BLaER1 treated with 17β-estradiol and CSF1 and Interleukin-3, amounts not matched to agents 10 nM and 100 nM (cell line): ENCODE results near the gene FBLN1.

Experiments
- H3K27ac ChIP-seq, 11 experiments: shearing (Covaris generic); formaldehyde crosslinking; 2 replicates each; pipeline ENCODE4 v1.8.1; 2022
- H3K27me3 ChIP-seq, 11 experiments: shearing (Covaris generic); formaldehyde crosslinking; 2 replicates each; pipeline ENCODE4 v1.8.1; 2022
- H3K36me3 ChIP-seq, 11 experiments: shearing (Covaris generic); formaldehyde crosslinking; 2 replicates each; pipeline ENCODE4 v1.8.1; 2022
- H3K4me1 ChIP-seq, 10 experiments: shearing (Covaris generic); formaldehyde crosslinking; 2 replicates each; pipeline ENCODE4 v1.8.1; 2022
- H3K4me2 ChIP-seq, 11 experiments: shearing (Covaris generic); formaldehyde crosslinking; 2 replicates each; pipeline ENCODE4 v1.8.1; 2022
- H3K4me3 ChIP-seq, 10 experiments: shearing (Covaris generic); formaldehyde crosslinking; 2 replicates each; pipeline ENCODE4 v1.8.1; 2022
- H3K9ac ChIP-seq, 11 experiments: shearing (Covaris generic); formaldehyde crosslinking; 2 replicates each; pipeline ENCODE4 v1.8.1; 2022
- H3K9me3 ChIP-seq, 11 experiments: shearing (Covaris generic); formaldehyde crosslinking; replicated peaks in 1 of 11; 2 replicates each; pipeline ENCODE4 v1.8.1; 2022
- H4K20me1 ChIP-seq, 11 experiments: shearing (Covaris generic); formaldehyde crosslinking; 2 replicates each; pipeline ENCODE4 v1.8.1; 2022
- Cebpa-rat ChIP-seq, 11 experiments: shearing (Covaris generic); IDR thresholded peaks; 2 replicates each; pipeline ENCODE4 v1.8.1; 2022

Gene FBLN1

DNA sequence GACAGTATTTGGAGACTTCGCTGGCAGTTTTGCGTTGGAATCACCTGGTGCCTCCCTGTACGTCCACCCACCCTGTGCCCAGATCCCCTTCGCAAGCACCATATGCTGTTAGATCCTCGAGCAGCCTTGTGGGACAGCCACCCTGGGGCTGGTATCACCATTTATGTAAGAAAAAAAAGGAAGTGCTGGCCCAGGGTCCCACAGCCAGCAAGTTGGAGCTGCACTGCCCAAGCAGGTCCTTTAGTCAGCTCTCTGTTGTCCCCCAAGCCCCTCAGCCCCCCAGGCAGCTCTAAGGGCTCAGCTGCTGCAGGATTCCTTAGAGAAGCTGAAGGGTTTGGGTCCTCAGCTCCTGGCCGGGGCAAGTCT lies 80.3 kb downstream of the FBLN1 start:
- Histone ChIP-seq H3K27me3 (peaks cover 0 to 26% (median 12%) of the 10 kb centered on the region in 11 experiments; a peak in 12 of 22 replicates), H3K9me3 (no peaks in the 10 kb centered on the region), H3K9ac (no peak overlapping the region), H4K20me1 (peaks cover 0 to 25% (median 3%) of the 10 kb centered on the region in 11 experiments; a peak in 9 of 22 replicates), H3K4me3 (no peak overlapping the region), H3K27ac (no peak overlapping the region), H3K4me1 (peaks cover 36 to 86% (median 67%) of the 10 kb centered on the region in 10 experiments), H3K36me3 (no peaks in the 10 kb centered on the region), H3K4me2 (peak overlapping the region in 10 of 11 experiments; percentile 27 to 71 (median 55); a peak in 17 of 22 replicates)
- no peak for TF ChIP-seq Cebpa-rat (IDR thresholded peaks at IDR 0.05)

DNA sequence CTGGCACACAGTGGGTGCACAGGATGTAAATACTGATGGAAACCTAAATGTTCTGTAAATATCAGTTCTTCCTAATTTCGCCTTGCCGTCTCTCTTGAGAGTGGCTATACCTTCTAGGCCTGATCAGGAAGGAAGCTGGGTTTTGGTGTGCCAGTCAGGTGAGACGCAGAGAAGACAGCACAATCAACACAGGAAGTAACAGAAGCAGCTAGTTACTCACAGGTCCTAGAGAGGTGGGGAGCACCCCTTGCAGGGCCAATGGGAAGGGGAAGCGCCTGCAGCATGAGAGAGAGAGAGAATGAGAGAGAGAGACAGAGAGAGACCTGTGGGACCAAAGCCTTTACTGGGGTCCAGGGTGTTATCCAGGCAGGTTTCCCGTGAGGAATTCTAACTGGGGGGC lies 80.8 kb downstream of the FBLN1 start:
- H4K20me1 ChIP-seq, result peaks cover 0 to 25% (median 3%) of the 10 kb centered on the region in 11 experiments; a peak in 8 of 22 replicates
- H3K9me3 ChIP-seq, result no peaks in the 10 kb centered on the region
- H3K27me3 ChIP-seq, result peaks cover 0 to 26% (median 12%) of the 10 kb centered on the region in 11 experiments; a peak in 12 of 22 replicates
- H3K4me1 ChIP-seq, result peaks cover 42 to 85% (median 67%) of the 10 kb centered on the region in 10 experiments
- H3K27ac ChIP-seq, result no peak overlapping the region
- no peaks in the 10 kb centered on the region for H3K36me3 ChIP-seq
- no peak for TF ChIP-seq Cebpa-rat (IDR thresholded peaks at IDR 0.05)
- no peak overlapping the region for H3K9ac ChIP-seq
- H3K4me3 ChIP-seq, result no peak overlapping the region
- H3K4me2 ChIP-seq, result peak overlapping the region; percentile 27 to 71 (median 54); a peak in 21 of 22 replicates

GRCh38 chr22:45584121-45584570 lies 81.5 kb downstream of the FBLN1 start:
- no peaks in the 10 kb centered on the region for H3K36me3 ChIP-seq
- peaks cover 0 to 26% (median 12%) of the 10 kb centered on the region in 11 experiments; a peak in 12 of 22 replicates for H3K27me3 ChIP-seq
- H3K4me2 ChIP-seq, result peak overlapping the region; percentile 27 to 71 (median 54); a peak in 21 of 22 replicates
- H3K9ac ChIP-seq, result no peak overlapping the region
- no peak overlapping the region for H3K27ac ChIP-seq
- H3K4me3 ChIP-seq, result no peak overlapping the region
- no peaks in the 10 kb centered on the region for H3K9me3 ChIP-seq
- H3K4me1 ChIP-seq, result peaks cover 42 to 84% (median 67%) of the 10 kb centered on the region in 10 experiments
- H4K20me1 ChIP-seq, result peaks cover 0 to 20% (median 3%) of the 10 kb centered on the region in 11 experiments; a peak in 8 of 22 replicates
- TF ChIP-seq Cebpa-rat (IDR thresholded peaks at IDR 0.05), result no peak

DNA sequence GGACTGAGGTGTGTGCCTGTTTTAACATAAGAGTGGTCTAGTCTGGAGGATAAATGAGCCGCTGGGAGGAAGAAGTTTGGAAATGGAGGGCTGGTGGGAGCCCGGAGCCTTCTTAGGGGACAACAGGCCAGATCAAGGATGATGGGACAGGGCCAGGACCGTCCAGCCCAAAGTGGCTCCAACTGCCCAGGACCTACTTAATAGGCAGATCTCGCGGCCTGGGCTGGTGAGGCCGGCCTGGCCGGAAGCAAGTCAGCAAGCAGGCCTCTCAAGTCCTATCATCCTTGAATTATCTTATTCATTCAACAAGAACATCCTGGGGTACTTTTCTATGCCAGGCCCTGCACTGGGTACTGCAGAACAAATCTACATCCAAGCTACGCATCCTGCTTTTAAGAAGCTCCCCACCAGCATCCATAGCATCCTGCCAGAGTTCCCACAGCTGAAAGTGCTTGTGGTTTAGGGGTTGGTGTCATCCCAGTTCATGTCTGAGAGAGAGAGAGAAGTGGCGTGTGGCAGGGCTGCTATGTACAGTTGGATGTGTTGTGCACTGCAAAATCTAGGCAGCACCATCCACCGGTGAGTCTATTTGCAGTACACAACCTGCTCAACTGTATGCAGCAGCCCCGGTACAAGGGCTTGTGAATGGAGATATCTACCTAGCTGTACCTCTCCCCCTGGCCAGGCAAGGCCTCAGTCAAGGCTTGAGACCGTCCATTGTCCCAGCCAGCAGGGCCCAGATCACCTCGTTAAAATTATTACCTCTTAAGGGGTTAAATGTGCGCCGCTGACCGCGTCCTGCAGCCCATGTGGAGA lies 82.1 kb downstream of the FBLN1 start:
- peaks cover 0 to 23% (median 12%) of the 10 kb centered on the region in 11 experiments; a peak in 12 of 22 replicates for H3K27me3 ChIP-seq
- H4K20me1 ChIP-seq, result peaks cover 0 to 14% (median 3%) of the 10 kb centered on the region in 11 experiments; a peak in 7 of 22 replicates
- H3K4me1 ChIP-seq, result peaks cover 42 to 81% (median 67%) of the 10 kb centered on the region in 10 experiments
- TF ChIP-seq Cebpa-rat (IDR thresholded peaks at IDR 0.05), result no peak
- no peaks in the 10 kb centered on the region for H3K36me3 ChIP-seq
- no peaks in the 10 kb centered on the region for H3K9me3 ChIP-seq
- H3K4me3 ChIP-seq, result no peak overlapping the region
- no peak overlapping the region for H3K27ac ChIP-seq
- no peak overlapping the region for H3K9ac ChIP-seq
- peak overlapping the region in 9 of 11 experiments; percentile 27 to 88 (median 70); a peak in 13 of 22 replicates for H3K4me2 ChIP-seq

DNA sequence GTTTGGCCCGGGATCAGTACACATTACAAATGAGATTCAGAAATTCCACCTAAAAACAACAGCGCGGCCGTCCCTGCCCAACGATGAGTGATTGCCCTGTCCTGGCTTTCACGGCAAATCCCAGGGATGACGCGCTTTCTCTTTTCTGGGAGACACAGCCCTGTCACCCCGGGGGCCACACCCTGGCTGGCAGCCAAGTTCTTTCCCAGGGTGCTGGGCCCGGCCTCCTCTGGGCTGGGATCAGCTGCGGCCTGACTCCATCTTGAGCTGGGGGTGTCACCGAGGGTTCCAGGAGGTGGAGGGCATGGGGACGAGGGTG lies 82.7 kb downstream of the FBLN1 start:
- Histone ChIP-seq H3K36me3 (no peaks in the 10 kb centered on the region), H3K9ac (0 out of 22 replicates have a peak overlapping the region, but pooled peaks of 1 of the 11 experiments have one; percentile 18), H3K4me3 (no peak overlapping the region), H3K9me3 (no peaks in the 10 kb centered on the region), H3K27ac (no peak overlapping the region), H4K20me1 (peaks cover 0 to 14% (median 3%) of the 10 kb centered on the region in 11 experiments; a peak in 7 of 22 replicates), H3K4me1 (peaks cover 41 to 75% (median 63%) of the 10 kb centered on the region in 10 experiments), H3K4me2 (peak overlapping the region in 9 of 11 experiments; percentile 51 to 88 (median 73); a peak in 17 of 22 replicates), H3K27me3 (peaks cover 0 to 21% (median 12%) of the 10 kb centered on the region in 11 experiments; a peak in 12 of 22 replicates)
- TF ChIP-seq Cebpa-rat (IDR thresholded peaks at IDR 0.05), result no peak

GRCh38 chr22:45585946-45586540 lies 83.4 kb downstream of the FBLN1 start:
- peaks cover 0 to 14% (median 0%) of the 10 kb centered on the region in 11 experiments; a peak in 5 of 22 replicates for H4K20me1 ChIP-seq
- no peak overlapping the region for H3K27ac ChIP-seq
- TF ChIP-seq Cebpa-rat (IDR thresholded peaks at IDR 0.05), result no peak
- H3K36me3 ChIP-seq, result no peaks in the 10 kb centered on the region
- H3K9me3 ChIP-seq, result no peaks in the 10 kb centered on the region
- H3K4me1 ChIP-seq, result peaks cover 35 to 69% (median 57%) of the 10 kb centered on the region in 10 experiments
- peak overlapping the region in 2 of 11 experiments; percentile 18 to 29; a peak in 1 of 22 replicates for H3K9ac ChIP-seq
- peak overlapping the region; percentile 5 to 88 (median 71); a peak in 19 of 22 replicates for H3K4me2 ChIP-seq
- H3K4me3 ChIP-seq, result no peak overlapping the region
- peaks cover 0 to 21% (median 12%) of the 10 kb centered on the region in 11 experiments; a peak in 12 of 22 replicates for H3K27me3 ChIP-seq

DNA sequence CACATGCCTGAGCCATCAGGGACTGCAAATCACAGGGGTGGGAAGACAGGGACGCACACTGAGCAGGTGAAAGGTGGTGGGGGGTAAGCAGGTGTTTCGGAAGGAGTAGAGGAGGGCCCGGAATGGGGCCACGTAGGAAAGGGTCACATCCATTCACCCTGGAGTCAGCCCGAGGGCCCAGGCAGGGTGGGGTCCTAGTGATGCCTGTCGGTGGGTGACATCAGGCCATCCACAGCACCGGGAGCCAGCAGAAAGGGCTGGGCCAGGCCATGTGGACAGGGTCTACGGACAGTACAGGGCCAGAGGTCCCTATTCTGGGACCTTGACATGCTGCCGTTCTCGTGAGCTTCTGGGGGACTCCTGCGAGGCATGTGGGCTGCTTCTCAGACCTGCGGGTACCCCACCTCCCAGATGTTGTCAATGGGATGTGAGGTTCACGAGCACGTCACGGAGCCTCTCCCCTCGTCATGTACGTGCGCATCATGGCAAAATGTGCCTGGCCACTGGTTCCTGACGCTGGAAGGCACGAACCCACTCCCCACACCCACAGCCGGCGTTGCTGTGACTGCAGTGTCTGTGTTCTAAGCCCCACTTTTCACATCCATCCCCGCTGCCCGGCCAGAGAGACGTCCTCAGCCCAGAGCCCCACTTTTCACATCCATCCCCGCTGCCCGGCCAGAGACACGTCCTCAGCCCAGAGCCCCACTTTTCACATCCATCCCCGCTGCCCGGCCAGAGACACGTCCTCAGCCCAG lies 84.1 kb downstream of the FBLN1 start:
- peaks cover 27 to 61% (median 49%) of the 10 kb centered on the region in 10 experiments for H3K4me1 ChIP-seq
- H3K36me3 ChIP-seq, result no peaks in the 10 kb centered on the region
- H3K9me3 ChIP-seq, result no peaks in the 10 kb centered on the region
- TF ChIP-seq Cebpa-rat (IDR thresholded peaks at IDR 0.05), result no peak
- peaks cover 0 to 14% (median 0%) of the 10 kb centered on the region in 11 experiments; a peak in 5 of 22 replicates for H4K20me1 ChIP-seq
- H3K27me3 ChIP-seq, result peaks cover 0 to 21% (median 12%) of the 10 kb centered on the region in 11 experiments; a peak in 12 of 22 replicates
- H3K27ac ChIP-seq, result no peak overlapping the region
- H3K4me3 ChIP-seq, result no peak overlapping the region
- H3K9ac ChIP-seq, result no peak overlapping the region; a peak in 1 of 22 replicates
- H3K4me2 ChIP-seq, result peak overlapping the region in 10 of 11 experiments; percentile 5 to 88 (median 72); a peak in 17 of 22 replicates
